GM11168 (cell line): ENCODE measurements around the gene JUND.

Experiments used
- in situ Hi-C: fragments of 300-500 bp; cut with MboI; formaldehyde crosslinking; loops from one replicate; pipeline ENCODE4 v1.12.0; 2022; ENCODE audit warnings: low sequenced_read_pairs; ENCODE audit not compliant: unreplicated experiment

JUND gene

DNA sequence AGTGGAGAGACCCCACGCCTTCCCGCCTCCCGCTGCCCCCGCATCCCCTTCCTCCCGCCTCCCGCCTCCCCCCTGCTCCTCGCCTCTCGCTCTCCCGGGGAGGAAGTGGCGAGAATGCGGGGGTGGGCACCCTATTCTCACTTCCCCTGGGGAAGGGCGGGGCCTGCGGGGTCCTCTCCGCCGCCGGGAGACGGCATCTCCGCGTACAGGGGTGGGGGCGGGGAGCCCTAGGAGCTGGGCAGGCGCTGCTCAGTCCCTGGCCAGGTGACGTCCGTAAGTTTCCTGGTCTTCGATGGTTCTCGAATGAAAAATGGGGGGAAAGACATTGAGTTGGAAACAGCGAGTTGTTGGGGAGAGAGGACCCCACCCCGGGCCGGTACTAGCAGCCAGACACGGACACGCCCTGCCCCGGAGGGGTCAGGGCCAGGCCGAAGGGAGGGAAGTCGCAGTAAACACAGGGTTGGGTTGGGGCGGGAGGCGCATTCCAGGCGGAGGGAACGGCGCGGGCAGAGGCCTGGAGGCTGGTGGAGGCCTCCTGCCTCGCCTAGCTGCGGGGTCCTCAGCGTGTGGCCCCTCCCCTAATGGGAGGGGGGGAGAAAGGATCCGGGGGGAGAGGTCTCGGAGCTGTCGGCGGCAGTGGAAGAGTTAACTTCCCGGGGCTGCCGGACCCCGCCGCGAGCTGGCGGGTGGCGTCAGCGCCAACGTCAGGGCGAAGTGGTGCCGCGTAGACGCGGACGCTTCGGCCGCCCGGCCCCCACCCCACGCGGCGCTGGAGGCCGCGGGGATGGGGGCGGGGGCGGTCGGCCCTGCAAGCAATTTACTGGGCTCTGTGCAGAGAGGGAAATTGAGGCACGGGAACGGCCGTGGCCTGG is 10.4 kb upstream of the JUND start:
- in situ Hi-C loops: no loop called here

DNA sequence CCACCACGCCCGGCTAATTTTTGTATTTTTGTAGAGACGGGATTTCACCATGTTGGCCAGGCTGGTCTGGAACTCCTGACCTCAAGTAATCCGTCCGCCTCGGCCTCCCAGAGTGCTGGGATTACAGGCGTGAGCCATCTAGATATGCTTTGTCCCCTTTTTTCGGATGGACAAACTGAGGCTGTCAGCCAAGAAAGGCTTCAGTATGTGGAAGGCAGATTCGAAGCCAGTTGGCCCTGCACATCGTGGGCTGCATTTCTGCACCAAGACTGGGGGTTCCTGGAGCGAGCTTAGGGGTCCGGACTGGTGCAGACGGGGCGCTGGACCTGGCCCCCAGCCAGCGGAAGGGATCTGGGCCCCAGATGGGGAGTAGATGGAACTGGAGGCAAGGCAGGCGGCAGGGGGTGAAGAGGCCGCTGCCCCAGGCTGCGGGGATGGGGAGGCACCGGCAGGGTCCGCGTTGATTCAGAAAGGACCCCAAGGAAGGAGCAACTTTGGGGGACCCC is 9.7 kb upstream of the JUND start:
- in situ Hi-C loops: no loop called here

DNA sequence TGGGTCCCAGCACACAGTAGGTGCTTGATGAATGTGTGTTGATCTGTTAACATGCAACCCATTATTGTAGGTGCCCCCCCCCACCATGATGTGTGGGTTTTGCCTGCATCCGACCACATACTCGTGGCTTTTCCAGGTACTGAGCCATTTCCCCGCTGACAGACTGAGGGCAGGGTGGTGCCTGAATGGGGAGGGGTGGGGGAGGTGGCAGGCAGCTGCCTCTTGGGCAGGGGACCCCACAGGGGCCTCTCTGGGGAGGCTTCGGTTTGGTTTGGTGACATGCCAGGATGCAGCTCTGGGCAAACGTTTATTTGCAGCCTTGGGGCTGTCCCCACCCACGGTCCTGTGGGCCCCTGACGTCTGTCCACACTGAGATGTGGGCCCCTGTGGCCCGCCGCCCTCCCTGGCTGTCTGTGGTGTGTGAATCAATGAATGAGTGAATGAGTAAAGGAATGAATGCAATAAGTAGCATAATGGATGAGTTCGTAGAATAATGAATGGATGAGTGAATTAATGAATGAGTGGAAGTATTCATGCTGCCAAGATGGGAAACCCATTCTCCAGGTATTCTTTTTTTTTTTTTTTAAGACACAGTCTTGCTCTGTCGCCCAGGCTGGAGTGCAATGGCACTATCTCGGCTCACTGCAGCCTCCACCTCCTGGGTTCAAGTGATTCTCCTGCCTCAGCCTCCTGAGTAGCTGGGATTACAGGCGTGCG is 9.0 kb upstream of the JUND start:
- in situ Hi-C loops: no loop called here

DNA sequence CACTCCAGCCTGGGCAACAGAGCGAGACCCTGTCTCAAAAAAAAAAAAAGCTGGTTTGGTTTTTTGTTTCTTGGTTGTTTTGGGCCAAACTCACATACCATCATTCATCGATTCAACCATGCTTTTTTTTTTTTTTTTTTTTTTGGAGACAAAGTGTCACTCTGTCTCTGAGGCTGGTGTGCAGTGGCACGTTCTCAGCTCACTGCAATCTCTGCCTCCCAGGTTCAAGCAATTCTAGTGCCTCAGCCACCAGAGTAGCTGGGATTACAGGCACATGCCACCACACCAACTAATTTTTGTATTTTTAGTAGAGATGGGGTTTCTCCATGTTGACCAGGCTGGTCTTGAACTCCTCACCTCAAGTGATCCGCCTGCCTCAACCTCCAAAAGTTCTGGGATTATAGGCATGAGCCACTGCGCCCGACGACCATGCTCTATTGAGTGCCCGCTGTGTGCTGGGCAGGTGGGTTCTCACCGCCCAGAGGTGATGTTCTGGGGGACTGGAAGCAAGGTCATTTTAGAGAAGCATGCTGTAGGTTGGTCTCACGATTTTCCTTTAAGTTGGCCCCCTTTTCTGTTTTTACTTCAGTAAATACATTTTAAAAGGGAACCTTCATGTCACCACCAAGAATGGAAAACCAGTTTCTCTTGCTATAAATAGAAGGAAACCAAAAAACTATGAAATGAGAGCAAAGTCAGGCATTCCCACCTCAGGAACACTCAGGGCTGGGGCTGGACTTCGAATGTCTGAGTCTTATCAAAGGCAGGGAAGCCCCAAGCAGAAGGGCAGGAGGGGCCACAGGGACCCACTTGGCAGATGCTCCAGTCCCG is 8.3 kb upstream of the JUND start:
- in situ Hi-C loops: no loop called here

DNA sequence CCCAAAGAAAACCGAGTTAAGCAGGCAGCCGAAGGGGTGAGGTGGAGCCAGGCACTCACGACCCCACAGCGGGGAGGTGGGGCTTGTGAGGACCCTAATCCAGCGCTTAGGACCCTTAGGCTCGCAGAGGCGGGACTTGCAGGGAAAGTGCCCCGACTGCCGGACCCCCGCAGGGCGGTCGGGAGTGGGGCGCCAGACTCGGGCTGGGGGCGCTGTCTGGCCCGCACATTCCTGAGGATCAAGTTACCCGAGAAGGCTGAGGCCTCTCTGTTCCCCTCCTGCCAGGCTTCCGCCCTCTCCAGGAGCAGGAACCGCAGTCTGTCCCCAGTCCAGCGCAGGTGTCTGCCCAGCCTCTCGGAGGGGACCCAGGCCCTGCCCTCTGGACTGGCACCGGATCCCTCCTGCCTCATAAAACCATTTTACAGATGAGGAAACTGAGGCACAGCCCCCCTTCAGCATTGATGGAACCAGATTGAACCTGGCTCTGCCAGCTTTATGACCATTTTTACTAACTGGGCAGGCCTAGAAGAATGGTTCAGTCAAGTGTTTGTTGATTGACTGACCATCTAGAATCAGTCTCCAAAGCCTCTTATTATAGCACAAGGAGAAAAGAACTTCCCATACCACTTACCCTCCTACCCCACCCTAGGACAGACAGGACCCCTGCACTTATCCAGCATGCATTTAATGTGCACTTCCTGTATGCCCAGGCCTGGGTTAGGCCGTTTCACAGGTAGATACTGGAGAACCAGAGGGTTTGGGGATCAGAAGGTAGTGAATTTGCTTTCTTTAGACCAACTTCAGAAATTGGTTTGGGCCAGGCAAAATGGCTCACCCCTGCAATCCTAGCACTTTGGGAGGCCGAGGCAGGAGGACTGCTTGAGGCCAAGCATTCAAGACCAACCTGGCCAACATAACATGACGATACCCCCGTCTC is 6.7 kb upstream of the JUND start:
- in situ Hi-C loops: no loop called here

DNA sequence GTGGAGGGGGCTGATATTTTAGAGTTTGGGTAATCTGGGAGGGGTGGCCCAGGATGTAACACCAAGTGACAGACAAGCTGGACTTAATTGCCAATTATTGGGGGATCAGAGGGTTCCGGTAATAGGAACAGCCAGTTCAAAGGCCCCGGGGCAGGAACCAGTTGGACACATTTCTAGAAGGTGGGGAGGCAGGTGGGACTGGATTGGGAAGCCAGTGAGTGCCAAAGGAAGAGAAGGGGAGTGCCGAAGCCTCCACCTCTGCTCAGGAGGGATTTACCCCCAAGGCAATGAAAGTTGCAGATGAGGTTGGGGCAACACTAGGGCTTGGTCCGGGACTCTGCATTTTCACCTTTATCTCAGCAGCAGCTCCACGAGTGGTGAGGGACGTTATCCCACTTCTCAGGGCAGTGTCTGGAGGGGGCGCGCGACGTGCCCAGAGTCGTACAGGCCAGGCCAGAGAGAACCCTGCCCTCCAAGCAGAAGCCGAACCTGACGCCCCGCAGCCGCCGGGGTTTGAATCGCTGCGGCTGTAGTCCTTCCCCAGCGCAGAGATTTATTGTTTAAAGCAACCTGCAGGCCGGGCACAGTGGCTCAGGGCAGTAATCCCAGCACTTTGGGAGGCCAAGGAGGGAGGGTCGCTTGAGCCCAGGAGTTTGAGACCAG is 5.7 kb upstream of the JUND start:
- in situ Hi-C loops: no loop called here

DNA sequence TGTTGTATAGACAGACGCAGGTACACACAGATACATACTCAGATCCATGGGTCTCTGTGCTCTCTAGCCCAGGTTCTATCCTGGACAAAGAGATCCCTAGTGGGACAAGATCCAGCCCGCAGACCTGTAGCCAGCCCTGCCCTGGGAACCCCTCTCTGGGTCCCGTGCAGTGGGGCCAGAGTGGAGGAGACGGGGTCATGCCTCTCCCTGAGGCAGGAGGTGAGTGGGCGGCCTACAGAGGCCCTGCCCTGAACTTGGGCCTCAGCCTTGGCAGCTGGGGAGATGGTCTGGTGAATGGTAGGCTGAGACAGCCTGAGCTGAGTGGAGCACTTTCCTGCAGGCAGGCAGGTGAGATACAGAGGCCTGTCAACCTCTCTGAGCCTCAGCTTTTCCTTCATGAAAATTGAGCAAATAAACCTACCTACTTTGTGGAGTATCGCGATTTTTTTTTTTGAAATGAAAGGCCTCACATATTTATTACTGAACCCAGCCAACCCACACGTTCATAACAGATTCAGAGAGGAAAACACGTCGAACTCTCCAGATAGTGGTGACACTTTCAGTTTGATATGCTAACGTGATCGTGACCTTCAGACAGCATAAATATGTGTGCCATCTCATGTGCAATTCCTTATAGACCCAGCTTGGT is 3.4 kb upstream of the JUND start:
- in situ Hi-C loops: no loop called here

DNA sequence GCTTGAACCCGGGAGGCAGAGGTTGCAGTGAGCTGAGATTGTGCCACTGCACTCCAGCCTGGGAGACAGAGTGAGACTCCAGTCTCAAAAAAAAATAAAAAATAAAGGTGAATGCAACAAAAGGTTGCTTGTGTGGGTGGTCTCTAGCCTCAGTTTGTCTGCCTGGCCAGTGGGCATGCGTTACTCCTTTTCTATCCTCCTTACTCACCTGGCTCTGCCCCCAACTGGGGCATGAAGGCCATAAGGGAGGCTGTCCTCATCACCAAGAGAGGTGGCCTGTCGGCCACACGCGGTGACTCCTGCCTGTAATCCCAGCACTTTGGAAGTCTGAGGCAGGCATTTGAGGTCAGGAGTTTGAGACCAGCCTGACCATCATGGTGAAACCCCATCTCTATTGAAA is 1.9 kb upstream of the JUND start:
- in situ Hi-C loops: no loop called here

DNA sequence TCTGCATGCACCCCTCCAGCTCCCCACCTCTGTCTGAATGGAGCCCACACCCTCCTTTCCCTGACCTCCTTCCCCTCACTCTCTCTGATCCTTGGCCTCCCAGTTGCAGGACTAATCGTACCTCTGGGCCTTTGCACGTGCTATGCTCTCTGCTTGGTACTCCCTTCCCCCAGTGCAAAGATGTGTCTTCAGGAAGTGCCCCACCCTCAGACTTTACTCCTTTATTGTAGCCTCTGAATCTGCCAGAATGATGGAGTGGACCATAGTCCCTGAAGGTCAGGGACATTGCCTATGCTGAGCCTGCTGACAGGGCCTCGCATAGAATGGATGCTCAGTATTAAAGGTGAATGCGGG is 1.3 kb upstream of the JUND start:
- in situ Hi-C loops: no loop called here

DNA sequence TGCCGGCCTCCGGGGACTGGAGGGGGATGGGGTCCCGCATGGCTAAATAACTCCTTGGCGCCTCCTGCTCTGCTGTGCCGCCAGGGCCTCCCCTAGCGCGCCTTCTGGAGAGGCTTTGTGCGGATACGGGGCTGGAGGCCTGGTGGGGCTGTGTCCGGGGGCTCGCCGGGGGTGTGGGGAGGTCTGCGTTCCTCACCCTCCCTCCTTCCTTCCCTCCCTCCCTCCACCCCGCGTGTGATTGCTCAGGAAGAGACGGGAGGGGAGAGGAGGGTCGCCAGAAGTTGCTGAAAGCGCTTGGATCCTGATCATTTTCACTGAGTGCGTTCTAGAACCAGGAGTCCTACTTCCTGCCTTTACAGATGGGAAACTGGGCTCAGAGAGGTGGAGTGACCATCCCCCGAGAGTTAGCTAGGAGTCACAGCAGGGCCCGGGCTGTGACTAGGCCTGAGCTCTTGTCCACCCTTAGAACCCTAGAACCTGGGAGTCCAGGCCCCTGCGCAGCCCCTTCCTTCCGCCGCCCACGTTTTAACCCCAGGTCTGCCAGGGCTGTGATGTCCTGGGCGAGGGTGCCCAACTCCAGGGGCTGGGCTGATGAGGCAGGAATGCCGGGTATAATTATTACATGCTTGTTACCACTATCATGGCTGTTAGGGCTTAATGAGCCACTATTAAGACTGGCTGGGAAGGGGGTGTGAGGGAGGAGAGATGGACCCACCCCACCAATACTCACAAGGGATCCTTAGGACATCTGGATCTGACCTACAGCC is 782 bp upstream of the JUND start:
- in situ Hi-C loops: no loop called here

DNA sequence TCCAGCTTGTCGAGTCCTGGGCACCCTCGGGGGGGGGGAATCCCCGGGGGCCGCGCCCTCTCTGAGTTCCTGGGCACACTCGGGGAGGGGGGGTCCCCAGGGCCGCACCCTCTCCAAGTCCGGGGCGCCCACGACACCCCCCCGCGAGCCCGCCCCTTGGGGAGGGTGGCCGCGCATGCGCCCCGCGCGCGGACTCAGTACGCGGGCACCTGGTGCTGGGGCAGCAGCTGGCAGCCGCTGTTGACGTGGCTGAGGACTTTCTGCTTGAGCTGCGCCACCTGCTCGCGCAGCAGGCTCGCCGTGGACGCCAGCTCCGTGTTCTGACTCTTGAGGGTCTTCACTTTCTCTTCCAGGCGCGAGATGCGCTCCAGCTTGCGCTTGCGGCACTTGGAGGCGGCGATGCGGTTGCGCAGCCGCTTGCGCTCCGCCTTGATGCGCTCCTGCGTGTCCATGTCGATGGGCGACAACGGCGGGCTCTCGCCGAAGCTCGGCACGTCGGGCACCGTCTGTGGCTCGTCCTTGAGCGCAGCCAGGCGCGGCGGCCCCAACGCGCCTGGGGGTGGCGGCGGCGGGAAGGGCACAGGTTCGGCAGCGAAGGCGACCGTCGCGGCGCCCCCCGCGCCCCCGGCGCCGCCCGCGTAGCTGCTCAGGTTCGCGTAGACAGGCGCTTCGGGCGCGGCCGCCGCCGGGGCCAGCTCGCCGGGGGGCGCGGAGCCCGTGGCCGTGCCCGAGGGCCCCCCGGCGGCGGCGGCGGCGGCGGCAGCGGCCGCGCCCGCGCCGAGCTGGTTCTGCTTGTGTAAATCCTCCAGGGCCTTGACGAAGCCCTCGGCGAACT is 958 bp downstream of the JUND start:
- in situ Hi-C loops: no loop called here

DNA sequence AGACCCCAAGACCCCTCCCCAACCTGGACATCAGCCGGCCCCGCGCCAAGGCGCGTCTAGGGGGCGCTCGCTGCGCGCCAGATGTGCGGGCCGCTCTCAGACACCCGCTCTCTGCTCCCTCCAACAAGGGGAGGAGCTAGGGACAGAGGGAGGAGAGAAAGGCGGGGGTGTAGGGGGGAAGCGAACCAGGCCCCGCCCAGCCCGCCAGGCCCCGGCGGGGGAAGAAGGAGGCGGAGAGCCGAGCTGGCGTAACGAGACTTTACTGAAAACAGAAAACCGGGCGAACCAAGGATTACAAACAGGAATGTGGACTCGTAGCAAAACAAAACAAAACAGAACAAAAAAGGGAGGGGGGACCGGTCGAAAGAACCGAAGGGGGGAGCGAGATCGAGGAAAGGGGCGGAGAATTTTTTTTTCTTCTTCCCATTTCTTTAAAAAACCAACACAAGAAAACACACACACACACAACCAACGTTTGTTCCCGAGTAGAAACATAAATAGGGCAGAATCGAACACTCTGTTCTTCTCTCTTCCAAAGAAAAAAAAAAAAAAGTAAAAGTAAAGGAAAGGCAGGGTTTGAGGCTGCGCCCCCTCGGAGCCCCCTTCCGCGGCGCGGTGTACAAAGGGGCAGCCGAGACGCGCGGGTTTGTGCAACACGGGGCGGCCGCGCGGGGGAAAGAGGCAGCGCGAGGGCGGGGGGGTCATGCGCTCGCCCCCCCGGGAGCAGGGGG is 1.7 kb downstream of the JUND start:
- in situ Hi-C loops: loop anchor here (5.0 kb wide), 1 partner anchor 43 kb away; the partner anchor contains the start of gene LSM4

DNA sequence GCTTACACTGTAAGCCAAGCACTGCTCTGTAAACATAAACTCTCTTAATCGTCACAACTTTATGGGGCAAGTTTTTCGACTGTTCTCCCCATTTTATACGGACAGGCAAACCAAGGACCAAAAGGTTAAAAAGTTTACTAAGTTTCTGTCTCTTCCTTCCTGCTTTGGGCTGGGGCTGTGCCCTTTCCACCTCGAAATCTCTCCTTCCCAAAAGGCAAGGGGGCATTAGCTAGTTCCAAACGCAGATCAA is 2.2 kb downstream of the JUND start:
- in situ Hi-C loops: loop anchor here (5.0 kb wide), 1 partner anchor 43 kb away; the partner anchor contains the start of gene LSM4

DNA sequence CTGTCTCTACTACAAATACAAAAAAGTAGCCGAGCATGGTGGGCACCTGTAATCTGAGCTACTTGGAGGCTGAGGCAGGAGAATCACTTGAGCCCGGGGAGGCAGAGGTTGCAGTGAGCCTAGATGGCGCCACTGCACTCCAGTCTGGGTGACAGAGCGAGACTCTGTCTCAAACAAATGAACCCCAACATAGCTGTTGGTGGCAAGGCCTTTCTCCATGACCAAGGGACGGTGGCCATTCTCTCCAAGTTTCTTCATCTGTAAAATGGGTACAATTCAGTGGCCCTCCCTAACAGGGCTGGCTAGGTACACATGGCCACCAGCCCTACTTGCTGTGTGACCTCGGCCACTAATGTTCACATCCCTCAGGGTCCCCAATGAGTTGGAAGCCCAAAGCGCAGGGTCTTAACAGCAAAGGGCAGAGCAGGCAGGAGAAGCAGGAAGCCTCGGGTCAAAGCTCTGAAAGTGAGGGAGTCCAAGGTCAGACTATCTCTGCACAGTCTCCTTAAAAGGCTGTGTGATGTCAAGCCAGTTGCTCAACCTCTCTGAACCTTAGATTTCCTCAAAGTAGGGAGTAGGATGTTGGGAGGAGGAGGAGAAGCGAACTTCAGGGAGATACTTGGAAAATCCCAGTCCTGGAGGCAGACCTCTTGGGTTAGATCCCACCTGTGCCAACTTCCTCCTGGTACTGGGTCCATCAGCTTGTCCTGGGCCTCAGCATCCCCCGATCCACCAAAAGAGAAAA is 2.7 kb downstream of the JUND start:
- in situ Hi-C loops: loop anchor here (5.0 kb wide), 1 partner anchor 44 kb away; the partner anchor contains the start of gene LSM4

DNA sequence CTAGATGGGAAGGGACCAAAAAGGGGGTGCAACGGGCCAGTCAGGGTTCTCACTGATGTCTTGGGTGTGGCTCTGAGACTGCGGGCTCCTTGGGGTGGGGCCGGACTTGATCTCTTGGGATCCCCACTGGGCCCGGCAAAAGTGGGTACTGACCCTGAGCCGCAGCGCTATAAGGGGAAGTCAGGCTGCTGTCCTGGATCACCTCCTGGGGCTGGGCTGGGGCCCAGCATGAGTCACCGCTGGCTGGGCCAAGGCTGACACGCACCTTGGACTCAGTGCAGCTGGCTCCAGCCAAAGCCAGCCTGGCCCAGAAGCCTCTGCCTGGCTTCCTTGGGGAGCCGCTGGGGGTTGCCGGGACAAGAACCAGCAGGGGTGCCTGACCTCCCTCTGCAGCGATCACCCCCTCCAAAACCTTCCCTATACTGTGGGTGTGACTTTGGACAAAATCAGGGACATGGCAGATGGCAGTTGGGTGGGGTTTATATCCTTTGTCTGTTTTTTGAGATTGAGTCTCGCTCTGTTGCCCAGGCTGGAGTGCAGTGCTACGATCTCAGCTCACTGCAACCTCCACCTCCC is 6.6 kb downstream of the JUND start:
- in situ Hi-C loops: loop anchor here (5.0 kb wide), 1 partner anchor 47 kb away; the partner anchor contains the start of gene LSM4
